PC-9 (cell line): ENCODE results near the gene C10orf71. TPM values are rescaled to one million over a fixed set of nuclear protein-coding genes. Genes with fewer than 3 reads are reported as not detected.

Experiments
- BruUV-seq: library from RNA; stranded (reverse); fragments of 400-500 nt; replicated peaks from 2 replicates; lab custom pipeline; 2021; lab: Mats Ljungman, UMichigan
- CTCF ChIA-PET: fragments of 300-600 bp; sonication (Branson Sonifier 250); formaldehyde crosslinking; loops from one replicate; lab custom pipeline; 2022; ENCODE audit warnings: antibody characterized with exemption; lab: Charles Lee
- POLR2A ChIA-PET: fragments of 300-600 bp; sonication (Branson Sonifier 250); formaldehyde crosslinking; loops from one replicate; lab custom pipeline; 2022; ENCODE audit warnings: antibody characterized with exemption; ENCODE audit not compliant: unreplicated experiment; lab: Charles Lee
- DNase-seq, 2 experiments: peaks; one replicate each; pipeline versions ENCODE4 v3.0.0 to v3.0.0-alpha.2; 2015 to 2022; ENCODE audit warnings: mixed read lengths in 1 of 2
- H2AFZ ChIP-seq: fragments of 200-600 bp; sonication (generic); 2 replicates; pipeline ENCODE4 v1.8.1; 2017; ENCODE audit warnings: antibody characterized with exemption
- H3F3A ChIP-seq: fragments of 200-600 bp; sonication (generic); 2 replicates; pipeline ENCODE4 v1.8.1; 2017; ENCODE audit warnings: antibody characterized with exemption, mild to moderate bottlenecking, low read depth; ENCODE audit not compliant: insufficient read depth
- H3K27ac ChIP-seq: fragments of 200-600 bp; sonication (generic); 2 replicates; pipeline ENCODE4 v1.6.1; 2016; ENCODE audit warnings: mixed run types
- H3K27me3 ChIP-seq: fragments of 200-600 bp; sonication (generic); 2 replicates; pipeline ENCODE4 v1.6.1; 2016; ENCODE audit warnings: low read depth, mixed run types; ENCODE audit not compliant: insufficient read depth
- H3K36me3 ChIP-seq: fragments of 200-600 bp; sonication (generic); 2 replicates; pipeline ENCODE4 v1.6.1; 2016; ENCODE audit warnings: low read depth, mixed run types
- H3K4me1 ChIP-seq: fragments of 200-600 bp; sonication (generic); replicated peaks from 2 replicates; pipeline ENCODE4 v1.6.1; 2016; ENCODE audit warnings: mixed run types; ENCODE audit not compliant: insufficient read depth
- H3K4me2 ChIP-seq: fragments of 200-600 bp; sonication (generic); 2 replicates; pipeline ENCODE4 v1.6.1; 2017; ENCODE audit warnings: mixed run types
- H3K4me3 ChIP-seq: fragments of 200-600 bp; sonication (generic); 2 replicates; pipeline ENCODE4 v1.6.1; 2016; ENCODE audit warnings: mixed run types
- H3K79me2 ChIP-seq: fragments of 200-600 bp; sonication (generic); 2 replicates; pipeline ENCODE4 v1.6.1; 2017; ENCODE audit warnings: low read depth, mixed run types
- H3K9me2 ChIP-seq: fragments of 200-600 bp; sonication (generic); 2 replicates; pipeline ENCODE4 v1.8.1; 2017; ENCODE audit warnings: mild to moderate bottlenecking; ENCODE audit not compliant: insufficient read depth
- H3K9me3 ChIP-seq: fragments of 200-600 bp; sonication (generic); 2 replicates; pipeline ENCODE4 v1.8.1; 2016; ENCODE audit warnings: low read depth; ENCODE audit not compliant: insufficient read depth
- H4K20me1 ChIP-seq: fragments of 200-600 bp; sonication (generic); 2 replicates; pipeline ENCODE4 v1.8.1; 2017; ENCODE audit not compliant: insufficient read depth
- EZH2 ChIP-seq: fragments of 200-600 bp; sonication (generic); IDR thresholded peaks from 2 replicates; pipeline ENCODE4 v1.8.0; 2017; ENCODE audit warnings: antibody characterized with exemption, low read depth
- intact Hi-C: fragments of 100-400 bp; cut with micrococcal nuclease; formaldehyde crosslinking; loops from one replicate; pipeline ENCODE4 v1.10.0; 2022; ENCODE audit not compliant: unreplicated experiment
- total RNA-seq: library from RNA; stranded (reverse); gene quantifications from 2 replicates; pipeline ENCODE4 v1.2.3, GENCODE V29; 2021
- TF ChIP-seq, protein P1 (sequence below): fragments of 200-600 bp; sonication (generic); conservative IDR thresholded peaks from 2 replicates; pipeline ENCODE4 v1.6.1; 2017; ENCODE audit warnings: mixed run types, antibody characterized with exemption, mild to moderate bottlenecking, moderate library complexity

C10orf71 gene
- total RNA-seq, 1 experiment from 2014 or later: not detected

DNA sequence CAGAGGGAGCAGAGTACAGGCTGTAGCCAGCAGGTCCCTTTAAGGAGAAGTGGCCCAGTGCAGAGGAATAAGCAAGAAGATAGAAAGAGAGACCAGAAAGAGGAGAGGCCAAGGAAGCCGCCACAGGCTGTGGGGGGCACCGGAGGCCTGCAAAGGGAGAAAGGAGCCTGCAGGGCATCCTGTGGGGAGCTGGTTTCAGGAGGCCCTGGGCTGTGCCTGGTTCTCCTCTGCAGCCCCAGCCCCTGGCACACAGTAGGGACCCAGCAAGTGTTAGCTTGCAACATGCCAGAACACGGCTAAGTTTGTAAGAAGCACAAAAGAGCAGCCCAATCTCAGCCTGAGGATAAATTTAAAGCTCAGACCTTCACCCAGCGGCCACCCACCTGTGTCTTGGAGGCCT, 12.3 kb upstream of the C10orf71 start:
- Histone ChIP-seq H3K27me3 (peaks cover 16% of the 10 kb centered on the region), H3K9me2 (no peaks in the 10 kb centered on the region), H3K9me3 (no peaks in the 10 kb centered on the region), H3F3A (no peaks in the 10 kb centered on the region), H3K4me3 (no peak overlapping the region), H3K4me2 (no peak overlapping the region), H3K27ac (no peak overlapping the region), H3K4me1 (no peaks in the 10 kb centered on the region), H3K36me3 (no peaks in the 10 kb centered on the region), H2AFZ (no peak overlapping the region), H3K79me2 (no peaks in the 10 kb centered on the region), H4K20me1 (no peaks in the 10 kb centered on the region)
- no TSS peak for BruUV-seq
- intact Hi-C loops: no loop called here
- POLR2A ChIA-PET: no interaction called here
- CTCF ChIA-PET: no interaction called here
- no peak for TF ChIP-seq EZH2
- TF ChIP-seq, protein P1, sequence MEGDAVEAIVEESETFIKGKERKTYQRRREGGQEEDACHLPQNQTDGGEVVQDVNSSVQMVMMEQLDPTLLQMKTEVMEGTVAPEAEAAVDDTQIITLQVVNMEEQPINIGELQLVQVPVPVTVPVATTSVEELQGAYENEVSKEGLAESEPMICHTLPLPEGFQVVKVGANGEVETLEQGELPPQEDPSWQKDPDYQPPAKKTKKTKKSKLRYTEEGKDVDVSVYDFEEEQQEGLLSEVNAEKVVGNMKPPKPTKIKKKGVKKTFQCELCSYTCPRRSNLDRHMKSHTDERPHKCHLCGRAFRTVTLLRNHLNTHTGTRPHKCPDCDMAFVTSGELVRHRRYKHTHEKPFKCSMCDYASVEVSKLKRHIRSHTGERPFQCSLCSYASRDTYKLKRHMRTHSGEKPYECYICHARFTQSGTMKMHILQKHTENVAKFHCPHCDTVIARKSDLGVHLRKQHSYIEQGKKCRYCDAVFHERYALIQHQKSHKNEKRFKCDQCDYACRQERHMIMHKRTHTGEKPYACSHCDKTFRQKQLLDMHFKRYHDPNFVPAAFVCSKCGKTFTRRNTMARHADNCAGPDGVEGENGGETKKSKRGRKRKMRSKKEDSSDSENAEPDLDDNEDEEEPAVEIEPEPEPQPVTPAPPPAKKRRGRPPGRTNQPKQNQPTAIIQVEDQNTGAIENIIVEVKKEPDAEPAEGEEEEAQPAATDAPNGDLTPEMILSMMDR: no peak
- DNase-seq: no peak

DNA sequence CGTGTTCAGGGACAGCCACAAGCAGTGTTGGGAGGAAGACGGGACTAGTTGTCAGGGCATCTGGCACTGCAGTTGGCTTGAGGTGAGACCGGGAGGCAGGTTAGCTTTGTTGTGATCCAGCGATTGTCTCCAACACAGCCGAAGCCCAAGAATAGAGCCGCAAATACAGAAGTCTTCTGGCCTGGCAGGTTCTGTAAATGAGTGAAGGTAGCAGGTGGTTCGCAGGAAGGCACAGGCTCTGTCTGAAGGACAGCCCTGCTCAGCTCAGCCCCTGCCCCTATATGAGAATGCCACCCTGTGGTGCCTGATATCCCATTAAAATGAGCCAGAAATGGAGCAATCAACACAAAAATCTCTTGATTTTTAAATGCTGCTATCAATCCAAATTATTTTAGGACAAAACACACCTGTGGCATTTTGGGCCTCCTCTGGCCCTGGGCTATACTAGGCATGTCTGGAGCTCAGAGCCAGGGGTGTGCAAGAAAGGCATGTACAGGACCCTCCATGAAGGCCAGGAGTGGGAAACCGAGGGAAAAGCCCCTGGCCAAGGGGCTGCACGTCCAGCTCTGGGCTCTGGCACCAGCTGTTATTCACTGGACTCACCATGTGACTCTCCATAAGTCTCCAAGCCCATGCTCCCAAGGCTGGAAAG, 11.2 kb upstream of the C10orf71 start:
- Histone ChIP-seq H3K9me3 (no peaks in the 10 kb centered on the region), H3K27me3 (peaks cover 21% of the 10 kb centered on the region), H3K4me3 (no peak overlapping the region), H2AFZ (no peak overlapping the region), H4K20me1 (no peaks in the 10 kb centered on the region), H3K36me3 (no peaks in the 10 kb centered on the region), H3K27ac (no peak overlapping the region), H3K4me2 (no peak overlapping the region), H3K4me1 (no peaks in the 10 kb centered on the region), H3K9me2 (no peaks in the 10 kb centered on the region), H3K79me2 (no peaks in the 10 kb centered on the region), H3F3A (no peaks in the 10 kb centered on the region)
- ChIA-PET CTCF (no interaction called here), POLR2A (no interaction called here)
- TF ChIP-seq, protein P1: no peak
- TF ChIP-seq EZH2: no peak
- no peak for DNase-seq
- intact Hi-C loops: no loop called here
- BruUV-seq: no TSS peak

DNA sequence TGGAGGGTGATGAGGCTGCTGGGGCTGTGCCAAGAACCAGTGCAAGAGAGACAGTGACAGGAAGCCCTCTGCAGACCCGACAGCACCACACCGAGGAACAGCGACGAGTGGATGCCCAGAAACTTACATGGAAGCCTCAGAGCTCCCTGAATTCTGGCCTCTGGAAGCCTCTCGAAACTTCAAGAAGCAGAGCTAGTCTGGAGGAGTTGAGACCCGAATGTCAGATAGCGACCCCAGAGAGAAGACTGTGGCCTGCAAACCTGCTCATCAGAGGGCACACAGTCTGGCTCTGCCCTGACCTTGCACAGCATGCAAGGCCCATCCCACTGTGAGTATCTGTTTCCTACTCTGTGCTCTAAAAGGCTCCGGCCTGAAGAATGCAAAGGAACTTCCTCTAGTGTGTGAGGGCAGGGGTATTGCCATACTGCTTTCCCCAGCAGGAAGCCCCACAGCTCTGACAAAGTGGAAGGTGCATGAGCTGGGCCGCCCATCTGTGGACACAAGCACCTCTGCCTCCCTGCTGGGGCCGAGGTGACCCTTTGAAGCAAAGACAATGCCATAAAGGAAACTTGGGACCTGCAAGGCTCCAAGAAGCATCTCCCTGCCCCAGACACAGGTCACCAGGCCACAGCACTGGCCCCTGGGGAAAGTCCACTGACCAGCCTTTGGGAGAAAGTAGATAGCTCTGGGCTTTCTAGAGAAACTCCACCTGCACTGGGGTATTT, 10.5 kb upstream of the C10orf71 start:
- Histone ChIP-seq H3K27me3 (peaks cover 21% of the 10 kb centered on the region), H3F3A (no peaks in the 10 kb centered on the region), H4K20me1 (no peaks in the 10 kb centered on the region), H3K9me2 (no peaks in the 10 kb centered on the region), H3K9me3 (no peaks in the 10 kb centered on the region), H3K4me3 (no peak overlapping the region), H2AFZ (no peak overlapping the region), H3K4me1 (no peaks in the 10 kb centered on the region), H3K27ac (no peak overlapping the region), H3K79me2 (no peaks in the 10 kb centered on the region), H3K36me3 (no peaks in the 10 kb centered on the region), H3K4me2 (no peak overlapping the region)
- TF ChIP-seq, protein P1: no peak
- no peak for TF ChIP-seq EZH2
- no peak for DNase-seq
- ChIA-PET POLR2A (no interaction called here), CTCF (no interaction called here)
- no TSS peak for BruUV-seq
- intact Hi-C loops: no loop called here
